Uterus (tissue), 4 donors: Measurements from ENCODE around the gene DNAJB8. TPM values are rescaled to one million over a fixed set of nuclear protein-coding genes. Genes with fewer than 3 reads are reported as not detected.

Experiments used
- DNase-seq, 2 donors: peaks; one replicate each; pipeline ENCODE4 v3.0.0-alpha.2; 2019 to 2020
- H3K27ac ChIP-seq, 2 donors: fragments of 200-600 bp; sonication (generic); 1 replicate in 1 of 2; 2 replicates in 1 of 2; pipeline ENCODE4 v1.5.1; 2016 to 2018
- H3K27me3 ChIP-seq, 2 donors: fragments of 200-600 bp; sonication (generic); one replicate each; pipeline ENCODE4 v1.5.1; 2018 to 2019; ENCODE audit warnings: control low read depth in 1 of 2
- H3K36me3 ChIP-seq, 2 donors: fragments of 200-600 bp; sonication (generic); one replicate each; pipeline ENCODE4 v1.5.1; 2019; ENCODE audit warnings: control low read depth in 1 of 2
- H3K4me1 ChIP-seq, 2 donors: fragments of 200-600 bp; sonication (generic); one replicate each; pipeline ENCODE4 v1.5.1; 2018 to 2019; ENCODE audit warnings: control low read depth in 1 of 2
- H3K4me3 ChIP-seq, 2 donors: fragments of 200-600 bp; sonication (generic); 1 replicate in 1 of 2; 2 replicates in 1 of 2; pipeline ENCODE4 v1.5.1; 2018 to 2019; ENCODE audit warnings: mild to moderate bottlenecking in 1 of 2
- H3K9me3 ChIP-seq, 2 donors: fragments of 200-600 bp; sonication (generic); one replicate each; pipeline ENCODE4 v1.5.1; 2019; ENCODE audit warnings: control low read depth in 1 of 2
- POLR2A ChIP-seq, 2 donors: fragments of 450-650 bp; IDR thresholded peaks; one replicate each; pipeline ENCODE4 v1.6.1; 2016; ENCODE audit warnings: antibody characterized with exemption in 2 of 2, mild to moderate bottlenecking in 1 of 2, moderate library complexity in 1 of 2
- intact Hi-C: fragments of 100-400 bp; cut with DNase I; formaldehyde crosslinking; loops from one replicate; pipeline ENCODE4 v1.15.1; 2023; ENCODE audit warnings: low total_unique reads
- total RNA-seq, 4 donors: library from RNA; depleted of rRNA in 3 of 4; stranded (reverse); fragments of >200 nt in 3 of 4; gene quantifications; one replicate each; pipeline versions ENCODE4 v1.1.0 to v1.2.4, GENCODE V29; 2014 to 2023
- TF ChIP-seq, protein P1 (sequence below), 4 experiments: fragments of 200-600 bp in 2 of 4; fragments of 450-650 bp in 2 of 4; sonication (generic) in 2 of 4; IDR thresholded peaks; one replicate each; pipeline ENCODE4 v1.5.1; 2016 to 2019; ENCODE audit warnings: antibody characterized with exemption in 4 of 4, mild to moderate bottlenecking in 2 of 4, moderate library complexity in 1 of 4
- donor health status: DM: yes; HTN: yes; CAD: no.

DNAJB8 gene
- total RNA-seq, 4 donors from 2014 or later, result not detected

DNA sequence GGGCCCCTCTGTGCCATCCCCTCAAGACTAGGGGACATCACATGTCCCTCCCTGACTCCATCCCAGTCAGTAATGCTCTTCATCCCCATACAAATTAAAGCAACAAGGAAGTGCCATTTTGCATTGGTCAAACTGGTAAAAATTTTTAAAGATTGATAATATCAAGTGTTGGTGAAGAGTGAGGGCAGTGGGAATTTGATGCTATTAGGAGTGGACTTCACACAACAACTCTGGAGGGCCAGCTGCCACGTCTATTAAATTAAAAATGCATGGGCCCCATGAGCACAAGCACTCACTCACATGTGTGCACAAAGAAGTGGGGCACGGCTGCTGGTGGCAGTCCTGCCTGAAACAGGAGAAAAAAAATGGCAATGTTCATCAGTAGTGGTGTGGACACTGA lies 47.8 kb downstream of the DNAJB8 start:
- TF ChIP-seq, protein P1, sequence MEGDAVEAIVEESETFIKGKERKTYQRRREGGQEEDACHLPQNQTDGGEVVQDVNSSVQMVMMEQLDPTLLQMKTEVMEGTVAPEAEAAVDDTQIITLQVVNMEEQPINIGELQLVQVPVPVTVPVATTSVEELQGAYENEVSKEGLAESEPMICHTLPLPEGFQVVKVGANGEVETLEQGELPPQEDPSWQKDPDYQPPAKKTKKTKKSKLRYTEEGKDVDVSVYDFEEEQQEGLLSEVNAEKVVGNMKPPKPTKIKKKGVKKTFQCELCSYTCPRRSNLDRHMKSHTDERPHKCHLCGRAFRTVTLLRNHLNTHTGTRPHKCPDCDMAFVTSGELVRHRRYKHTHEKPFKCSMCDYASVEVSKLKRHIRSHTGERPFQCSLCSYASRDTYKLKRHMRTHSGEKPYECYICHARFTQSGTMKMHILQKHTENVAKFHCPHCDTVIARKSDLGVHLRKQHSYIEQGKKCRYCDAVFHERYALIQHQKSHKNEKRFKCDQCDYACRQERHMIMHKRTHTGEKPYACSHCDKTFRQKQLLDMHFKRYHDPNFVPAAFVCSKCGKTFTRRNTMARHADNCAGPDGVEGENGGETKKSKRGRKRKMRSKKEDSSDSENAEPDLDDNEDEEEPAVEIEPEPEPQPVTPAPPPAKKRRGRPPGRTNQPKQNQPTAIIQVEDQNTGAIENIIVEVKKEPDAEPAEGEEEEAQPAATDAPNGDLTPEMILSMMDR (IDR thresholded peaks at IDR 0.05), result no peak
- TF ChIP-seq POLR2A (IDR thresholded peaks at IDR 0.05), result no peak
- H3K27me3 ChIP-seq, result no peaks in the 10 kb centered on the region
- no peak for DNase-seq
- H3K36me3 ChIP-seq, result no peaks in the 10 kb centered on the region
- H3K27ac ChIP-seq, result no peak overlapping the region
- H3K4me1 ChIP-seq, result no peaks in the 10 kb centered on the region
- H3K4me3 ChIP-seq, result no peak overlapping the region
- no peaks in the 10 kb centered on the region for H3K9me3 ChIP-seq
- intact Hi-C loops, result no loop called here

DNA sequence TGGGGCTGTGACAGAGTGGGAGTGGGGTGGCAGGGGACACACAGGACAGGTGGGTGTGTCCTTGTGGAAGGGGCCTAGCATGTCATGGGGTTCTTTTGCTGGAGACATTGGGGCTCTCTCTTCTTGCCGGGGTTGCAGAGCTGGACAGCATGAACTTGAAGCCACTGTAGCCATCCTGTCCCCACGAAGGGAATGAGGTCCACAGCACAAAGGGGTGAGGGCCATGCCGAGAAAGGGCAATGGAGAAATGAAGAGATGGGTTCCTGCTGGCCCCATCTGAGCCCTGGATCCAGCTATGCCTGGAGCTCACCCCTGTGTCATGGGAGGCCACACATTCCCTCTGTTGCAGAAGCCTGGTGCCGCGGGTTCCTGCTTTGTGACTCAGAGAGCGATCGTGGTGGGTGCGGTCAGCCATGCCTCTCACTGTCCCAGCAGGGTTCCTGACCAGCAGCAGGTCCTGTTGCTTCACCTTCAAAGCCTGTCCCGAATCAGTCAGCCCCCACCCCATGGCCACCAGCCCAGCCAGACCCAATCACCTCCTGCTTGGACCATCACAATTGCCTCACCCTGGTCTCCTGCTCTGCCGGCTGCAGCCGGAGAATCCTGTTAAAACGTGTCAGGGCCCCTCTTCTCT lies 50.0 kb downstream of the DNAJB8 start:
- Histone ChIP-seq H3K9me3 (no peaks in the 10 kb centered on the region), H3K36me3 (no peaks in the 10 kb centered on the region), H3K4me1 (no peaks in the 10 kb centered on the region), H3K4me3 (no peak overlapping the region), H3K27me3 (no peaks in the 10 kb centered on the region), H3K27ac (no peak overlapping the region)
- TF ChIP-seq, protein P1 (IDR thresholded peaks at IDR 0.05), result no peak
- TF ChIP-seq POLR2A (IDR thresholded peaks at IDR 0.05), result no peak
- intact Hi-C loops, result no loop called here
- no peak for DNase-seq

DNA sequence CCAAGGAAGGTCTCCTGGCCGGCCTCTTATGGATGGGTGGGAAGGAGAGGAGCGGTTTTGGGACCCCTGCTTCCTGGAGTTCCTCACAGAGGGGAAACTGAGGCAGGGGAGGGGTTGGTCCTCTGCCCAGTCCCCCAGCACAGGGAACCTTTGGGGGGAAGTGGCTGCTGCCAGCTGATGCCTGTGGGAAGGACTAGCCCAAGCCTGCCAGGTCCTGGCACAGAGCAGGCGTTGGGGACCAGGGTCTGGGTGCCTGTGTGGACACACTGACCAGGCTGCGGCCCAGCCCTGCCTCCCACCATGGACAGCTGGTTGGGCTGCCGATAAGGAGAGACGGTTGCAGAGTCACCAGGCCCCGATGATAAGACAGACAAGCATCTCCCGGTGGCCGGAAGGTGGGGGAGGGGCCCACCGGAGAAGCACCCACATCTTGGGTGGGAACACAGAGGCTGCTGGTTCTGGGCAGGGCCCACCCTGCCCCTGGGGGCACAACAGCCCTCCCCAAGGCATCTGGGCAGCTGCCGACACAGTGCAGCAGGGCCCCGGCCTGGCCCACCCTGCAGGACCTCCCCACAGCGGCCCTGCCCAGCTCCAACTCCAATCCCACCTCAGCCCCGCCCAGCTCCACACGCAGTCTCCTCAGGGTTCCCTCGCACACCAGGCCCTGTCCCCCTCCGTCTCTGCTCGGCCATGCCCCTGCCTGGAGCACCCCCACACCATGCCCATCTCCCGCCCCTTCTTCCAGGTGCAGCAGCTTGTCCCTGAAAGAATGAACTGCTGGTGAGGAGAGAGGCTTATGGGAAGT lies 50.7 kb downstream of the DNAJB8 start:
- no peak for DNase-seq
- Histone ChIP-seq H3K4me3 (no peak overlapping the region), H3K4me1 (no peaks in the 10 kb centered on the region), H3K9me3 (no peaks in the 10 kb centered on the region), H3K27ac (no peak overlapping the region), H3K27me3 (no peaks in the 10 kb centered on the region), H3K36me3 (no peaks in the 10 kb centered on the region)
- no peak for TF ChIP-seq POLR2A (IDR thresholded peaks at IDR 0.05)
- TF ChIP-seq, protein P1 (IDR thresholded peaks at IDR 0.05), result no peak
- intact Hi-C loops, result no loop called here

DNA sequence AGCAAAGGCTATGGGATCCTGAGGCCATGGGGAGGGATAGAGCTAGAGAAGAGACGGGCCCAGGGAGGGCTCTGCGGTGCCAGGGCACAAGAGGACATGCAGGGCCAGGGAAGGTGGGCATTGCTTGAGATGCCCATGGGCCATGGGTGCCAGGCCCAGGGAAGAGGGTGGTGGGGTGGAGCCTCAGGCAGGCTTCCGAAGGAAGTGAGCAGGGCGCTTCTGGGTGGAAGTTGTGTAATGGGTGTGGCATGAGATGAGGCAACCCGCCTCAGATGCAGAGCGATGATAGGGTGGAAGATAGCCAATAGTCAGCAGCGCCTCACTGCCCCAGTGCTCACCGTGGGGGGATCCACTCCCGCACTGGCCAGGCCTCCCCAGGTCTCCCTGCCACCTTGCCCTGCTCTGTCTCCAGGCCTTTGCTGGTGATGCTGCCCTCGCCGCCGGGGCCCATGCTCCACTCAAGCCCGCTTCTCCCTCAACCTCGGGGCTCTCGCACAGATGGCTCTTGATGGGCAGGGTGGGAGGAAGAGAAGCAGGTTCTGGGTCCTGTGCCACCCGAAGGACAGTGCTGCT lies 51.4 kb downstream of the DNAJB8 start:
- Histone ChIP-seq H3K27ac (no peak overlapping the region), H3K27me3 (no peaks in the 10 kb centered on the region), H3K4me3 (no peak overlapping the region), H3K4me1 (no peaks in the 10 kb centered on the region), H3K36me3 (no peaks in the 10 kb centered on the region), H3K9me3 (no peaks in the 10 kb centered on the region)
- intact Hi-C loops, result no loop called here
- no peak for DNase-seq
- TF ChIP-seq, protein P1 (IDR thresholded peaks at IDR 0.05), result no peak
- no peak for TF ChIP-seq POLR2A (IDR thresholded peaks at IDR 0.05)
